Measurements from ENCODE around the gene SIRT5. TPM values are rescaled to one million over a fixed set of nuclear protein-coding genes. Genes with fewer than 3 reads are reported as not detected.

SIRT5 gene
- total RNA-seq, 1 experiment from 2014 or later: 15.9 TPM

- CTCF ChIA-PET: no interaction called here
- no peaks in the 10 kb centered on the region for H3K9me2 ChIP-seq (ENCODE audit: insufficient read depth)
- no TSS peak for BruUV-seq (replicated peaks)
- no peak overlapping the region for H2AFZ ChIP-seq
- H3K4me1 ChIP-seq (replicated peaks; ENCODE audit: insufficient read depth): no peaks in the 10 kb centered on the region
- no peak for TF ChIP-seq CTCF (conservative IDR thresholded peaks at IDR 0.05)
- no peaks in the 10 kb centered on the region for H3K27me3 ChIP-seq (ENCODE audit: insufficient read depth, low read depth)
- intact Hi-C loops (cut with micrococcal nuclease; ENCODE audit: unreplicated experiment): no loop called here
- H3K79me2 ChIP-seq (ENCODE audit: low read depth): no peaks in the 10 kb centered on the region
- H3F3A ChIP-seq (ENCODE audit: insufficient read depth, low read depth): no peaks in the 10 kb centered on the region
- H3K4me3 ChIP-seq: no peak overlapping the region
- no peaks in the 10 kb centered on the region for H4K20me1 ChIP-seq (ENCODE audit: insufficient read depth)
- no peak for DNase-seq
- H3K9me3 ChIP-seq (ENCODE audit: insufficient read depth, low read depth): no peaks in the 10 kb centered on the region
- no peaks in the 10 kb centered on the region for H3K36me3 ChIP-seq (ENCODE audit: low read depth)
- no peak overlapping the region for H3K27ac ChIP-seq
- POLR2A ChIA-PET (ENCODE audit: unreplicated experiment): no interaction called here
- H3K4me2 ChIP-seq: no peak overlapping the region
Measured at GRCh38 chr6:13548500-13549210, 25.7 kb upstream of the SIRT5 start.

- H3K9me2 ChIP-seq (ENCODE audit: insufficient read depth): no peaks in the 10 kb centered on the region
- no peaks in the 10 kb centered on the region for H3K9me3 ChIP-seq (ENCODE audit: insufficient read depth, low read depth)
- H3K36me3 ChIP-seq (ENCODE audit: low read depth): no peaks in the 10 kb centered on the region
- no peaks in the 10 kb centered on the region for H3K27me3 ChIP-seq (ENCODE audit: insufficient read depth, low read depth)
- no peak overlapping the region for H2AFZ ChIP-seq
- intact Hi-C loops (cut with micrococcal nuclease; ENCODE audit: unreplicated experiment): no loop called here
- H4K20me1 ChIP-seq (ENCODE audit: insufficient read depth): no peaks in the 10 kb centered on the region
- no peak overlapping the region for H3K4me2 ChIP-seq
- H3F3A ChIP-seq (ENCODE audit: insufficient read depth, low read depth): no peaks in the 10 kb centered on the region
- no peaks in the 10 kb centered on the region for H3K4me1 ChIP-seq (replicated peaks; ENCODE audit: insufficient read depth)
- TF ChIP-seq CTCF (conservative IDR thresholded peaks at IDR 0.05) (no peak), EZH2 (IDR thresholded peaks at IDR 0.05; ENCODE audit: low read depth) (no peak)
- H3K4me3 ChIP-seq: no peak overlapping the region
- no peak for DNase-seq
- H3K79me2 ChIP-seq (ENCODE audit: low read depth): no peaks in the 10 kb centered on the region
- ChIA-PET POLR2A (ENCODE audit: unreplicated experiment) (interaction anchor here (0.5 to 0.6 kb wide), 3 partner anchors 153 to 984 kb away, joined by 3 to 4 read pairs (median 3); no protein-coding TSS in a partner anchor), CTCF (no interaction called here)
- no peak overlapping the region for H3K27ac ChIP-seq
- no TSS peak for BruUV-seq (replicated peaks)
Measured at GRCh38 chr6:13550656-13551055, 23.7 kb upstream of the SIRT5 start.

- TF ChIP-seq EZH2 (IDR thresholded peaks at IDR 0.05; ENCODE audit: low read depth) (no peak), CTCF (conservative IDR thresholded peaks at IDR 0.05) (no peak)
- ChIA-PET CTCF (no interaction called here), POLR2A (ENCODE audit: unreplicated experiment) (no interaction called here)
- intact Hi-C loops (cut with micrococcal nuclease; ENCODE audit: unreplicated experiment): no loop called here
- Histone ChIP-seq H3K27me3 (ENCODE audit: insufficient read depth, low read depth) (no peaks in the 10 kb centered on the region), H2AFZ (no peak overlapping the region), H3K4me1 (replicated peaks; ENCODE audit: insufficient read depth) (0 out of 2 replicates have a peak, but pooled peaks cover under 1% of the 10 kb centered on the region), H3K27ac (no peak overlapping the region), H3K4me2 (no peak overlapping the region), H3K9me3 (ENCODE audit: insufficient read depth, low read depth) (no peaks in the 10 kb centered on the region), H3K79me2 (ENCODE audit: low read depth) (no peaks in the 10 kb centered on the region), H3K9me2 (ENCODE audit: insufficient read depth) (no peaks in the 10 kb centered on the region), H3K4me3 (no peak overlapping the region), H4K20me1 (ENCODE audit: insufficient read depth) (no peaks in the 10 kb centered on the region), H3F3A (ENCODE audit: insufficient read depth, low read depth) (no peaks in the 10 kb centered on the region), H3K36me3 (ENCODE audit: low read depth) (no peaks in the 10 kb centered on the region)
- no TSS peak for BruUV-seq (replicated peaks)
- no peak for DNase-seq
Measured at GRCh38 chr6:13553646-13554045, 20.8 kb upstream of the SIRT5 start.
